Head of caudate nucleus (tissue), 42 donors: ENCODE measurements around the gene AKR1C3.
"Not testable (repeated sequence)": the region's sequence is repeated elsewhere in the genome, so short reads cannot be mapped to it uniquely, and the experiment has no call there.

Experiments used
- DNase-seq, 42 donors: peaks; one replicate each; pipeline versions ENCODE4 v3.0.0 to v3.0.0-alpha.2; 2020 to 2021; ENCODE audit warnings: mixed read lengths in 7 of 42
- intact Hi-C: fragments of 100-400 bp; cut with DNase I; formaldehyde crosslinking; loops from one replicate; pipeline ENCODE4 v1.15.0; 2022

The AKR1C3 gene

GRCh38 chr10:5094265-5095205 is at the start of gene AKR1C3:
AKR1C3 (plus strand) TSS chr10:5094414; CDS start chr10:5094445, 31 bp downstream.
- DNase-seq = peak in 1 of 42 donors; percentile 13
- intact Hi-C loops = loop anchor here (10.0 kb wide), 1 partner anchor 240 kb away; no protein-coding TSS in a partner anchor

- no peak for DNase-seq
- intact Hi-C loops = no loop called here
Observed at GRCh38 chr10:5045095-5045494, 49.1 kb upstream of the AKR1C3 start.

- DNase-seq = no peak
- intact Hi-C loops = no loop called here
Observed at GRCh38 chr10:5046410-5046809, 47.8 kb upstream of the AKR1C3 start.

GRCh38 chr10:5047055-5047454 is 47.2 kb upstream of the AKR1C3 start:
- DNase-seq, intact Hi-C loops: not testable (repeated sequence)

- no peak for DNase-seq
- intact Hi-C loops = no loop called here
Observed at GRCh38 chr10:5047912-5048628, 46.1 kb upstream of the AKR1C3 start.

- intact Hi-C loops, DNase-seq: not testable (repeated sequence)
Observed at GRCh38 chr10:5052951-5053500, 41.2 kb upstream of the AKR1C3 start.

GRCh38 chr10:5054831-5055230 is 39.4 kb upstream of the AKR1C3 start:
- DNase-seq, intact Hi-C loops: not testable (repeated sequence)

- intact Hi-C loops, DNase-seq: not testable (repeated sequence)
Observed at GRCh38 chr10:5059267-5059666, 34.9 kb upstream of the AKR1C3 start.

- intact Hi-C loops, DNase-seq: not testable (repeated sequence)
Observed at GRCh38 chr10:5060791-5061190, 33.4 kb upstream of the AKR1C3 start.

- intact Hi-C loops = no loop called here
- DNase-seq = no peak
Observed at GRCh38 chr10:5064656-5065055, 29.6 kb upstream of the AKR1C3 start.

GRCh38 chr10:5068274-5068984 is 25.8 kb upstream of the AKR1C3 start:
- intact Hi-C loops = no loop called here

GRCh38 chr10:5070648-5071410 is 23.4 kb upstream of the AKR1C3 start:
- intact Hi-C loops = no loop called here
- no peak for DNase-seq

More at GRCh38 chr10:5068274-5068984, 25.8 kb upstream of the AKR1C3 start:
- DNase-seq = no peak

GRCh38 chr10:5071411-5072198 is 22.6 kb upstream of the AKR1C3 start:
- intact Hi-C loops = no loop called here
- peak in 23 of 42 donors; percentile 6 to 76 (median 27) for DNase-seq

GRCh38 chr10:5073659-5074058 is 20.6 kb upstream of the AKR1C3 start:
- intact Hi-C loops = no loop called here
- DNase-seq = no peak

- intact Hi-C loops = no loop called here
Observed at GRCh38 chr10:5076615-5077014, 17.6 kb upstream of the AKR1C3 start.

GRCh38 chr10:5078547-5079180 is 15.6 kb upstream of the AKR1C3 start:
- intact Hi-C loops = no loop called here
- no peak for DNase-seq

More at GRCh38 chr10:5076615-5077014, 17.6 kb upstream of the AKR1C3 start:
- DNase-seq = no peak

GRCh38 chr10:5079306-5079830 is 14.8 kb upstream of the AKR1C3 start:
- intact Hi-C loops = no loop called here
- DNase-seq = no peak
